Mesodermal cell (in vitro differentiated cells): ENCODE data around the gene CFAP90.

Experiments
- H3K27ac ChIP-seq: 2 replicates; pipeline ENCODE4 v1.7.0; 2013; ENCODE audit warnings: mild to moderate bottlenecking, low read depth, low read length, moderate library complexity; ENCODE audit not compliant: severe bottlenecking
- H3K36me3 ChIP-seq: 2 replicates; pipeline ENCODE4 v1.7.1; 2013; ENCODE audit warnings: mild to moderate bottlenecking, low read length, moderate library complexity; ENCODE audit not compliant: control insufficient read depth, insufficient read depth
- H3K4me1 ChIP-seq: one replicate; pipeline ENCODE4 v1.7.1; 2013; ENCODE audit warnings: mild to moderate bottlenecking, low read length; ENCODE audit not compliant: insufficient read depth, control insufficient read depth, poor library complexity, severe bottlenecking
- H3K4me3 ChIP-seq: 2 replicates; pipeline ENCODE4 v1.7.0; 2013; ENCODE audit warnings: low read length, control low read depth, mild to moderate bottlenecking; ENCODE audit not compliant: insufficient read depth, poor library complexity, severe bottlenecking; ENCODE audit errors: extremely low read depth
- H3K9me3 ChIP-seq: 2 replicates; pipeline ENCODE4 v1.7.1; 2013; ENCODE audit warnings: mild to moderate bottlenecking, low read length, moderate library complexity; ENCODE audit not compliant: control insufficient read depth
- WGBS, 2 experiments: methylation state at CpG; one replicate each; pipeline ENCODE4 v1.1.5; 2013; ENCODE audit warnings: missing lambda C conversion rate in 2 of 2; ENCODE audit not compliant: insufficient coverage in 2 of 2; 5-methylcytosine and 5-hydroxymethylcytosine counted together

CFAP90 gene

DNA sequence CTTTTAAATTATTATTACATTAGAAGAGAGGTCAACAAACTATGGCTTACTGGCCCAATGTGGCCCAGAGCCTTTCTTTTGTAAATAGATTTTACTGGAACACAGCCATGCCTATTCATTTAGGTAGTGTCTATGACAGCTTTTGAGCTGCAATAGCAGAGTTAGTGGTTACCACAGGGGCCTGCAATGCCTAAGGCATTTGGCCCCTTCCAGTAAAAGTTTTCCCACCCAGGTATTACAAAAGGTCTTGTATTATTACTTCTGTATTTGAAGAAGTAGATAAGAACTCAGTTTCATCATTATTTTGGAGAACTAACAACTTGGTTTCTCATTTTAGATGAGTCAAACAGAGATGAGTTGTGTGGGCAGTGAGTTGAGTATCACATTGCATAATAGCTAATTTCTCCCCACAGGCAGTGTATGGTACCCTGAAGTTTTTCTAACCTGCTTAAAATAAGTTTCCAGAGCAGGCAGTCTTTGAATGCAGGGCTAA, 27.5 kb upstream of the CFAP90 start:
- Histone ChIP-seq H3K9me3 (no peaks in the 10 kb centered on the region), H3K27ac (no peak overlapping the region), H3K4me3 (no peak overlapping the region), H3K36me3 (peaks cover 88% of the 10 kb centered on the region), H3K4me1 (no peaks in the 10 kb centered on the region)

GRCh38 chr5:7877851-7878250, 26.9 kb upstream of the CFAP90 start:
- no peaks in the 10 kb centered on the region for H3K9me3 ChIP-seq

GRCh38 chr5:7876867-7877266, 25.9 kb upstream of the CFAP90 start:
- Histone ChIP-seq H3K27ac (no peak overlapping the region), H3K36me3 (peaks cover 81% of the 10 kb centered on the region)
- 100% methylated on average over 1 to 2 of the region's 3 CpGs for WGBS, 2 experiments

More at GRCh38 chr5:7877851-7878250, 26.9 kb upstream of the CFAP90 start:
- no peak overlapping the region for H3K27ac ChIP-seq
- WGBS, 2 experiments = 88 to 90% methylated on average over 7 to 8 of the region's 9 CpGs
- no peak overlapping the region for H3K4me3 ChIP-seq
- H3K36me3 ChIP-seq = peaks cover 89% of the 10 kb centered on the region
- no peaks in the 10 kb centered on the region for H3K4me1 ChIP-seq

DNA sequence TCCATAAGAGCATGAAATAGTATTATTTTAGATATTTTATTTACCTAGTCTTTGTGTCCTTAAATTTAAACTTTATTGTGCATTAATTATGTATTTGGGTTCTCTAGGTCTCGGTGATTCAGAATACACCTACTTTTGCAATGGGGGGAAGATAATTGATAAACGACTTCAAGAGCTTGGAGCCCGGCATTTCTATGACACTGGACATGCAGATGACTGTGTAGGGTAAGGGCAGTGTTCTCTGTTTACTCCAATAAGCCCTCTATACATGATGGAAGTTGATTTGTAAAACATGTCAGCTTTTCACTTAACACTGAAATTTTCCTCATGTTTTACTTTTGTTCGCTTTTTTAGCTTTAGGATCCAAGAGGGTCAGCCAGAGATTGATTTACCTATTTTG, 24.2 kb upstream of the CFAP90 start:
- Histone ChIP-seq H3K4me1 (peaks cover 3% of the 10 kb centered on the region), H3K36me3 (peaks cover 72% of the 10 kb centered on the region), H3K4me3 (no peak overlapping the region), H3K9me3 (no peaks in the 10 kb centered on the region), H3K27ac (no peak overlapping the region)
- WGBS, 2 experiments = 82 to 100% methylated on average over 1 to 3 of the region's 4 CpGs

More at GRCh38 chr5:7876867-7877266, 25.9 kb upstream of the CFAP90 start:
- H3K9me3 ChIP-seq = no peaks in the 10 kb centered on the region
- H3K4me1 ChIP-seq = no peaks in the 10 kb centered on the region
- H3K4me3 ChIP-seq = no peak overlapping the region

GRCh38 chr5:7874639-7875038, 23.7 kb upstream of the CFAP90 start:
- Histone ChIP-seq H3K36me3 (peaks cover 66% of the 10 kb centered on the region), H3K9me3 (no peaks in the 10 kb centered on the region), H3K4me3 (no peak overlapping the region), H3K4me1 (peaks cover 3% of the 10 kb centered on the region), H3K27ac (no peak overlapping the region)
- no CpG with 5 or more reads among the region's 2 CpGs for WGBS, 2 experiments

- peaks cover 53% of the 10 kb centered on the region for H3K36me3 ChIP-seq
- 96 to 99% methylated on average over 3 to 7 of the region's 9 CpGs for WGBS, 2 experiments
- H3K9me3 ChIP-seq = no peaks in the 10 kb centered on the region
- no peak overlapping the region for H3K27ac ChIP-seq
- H3K4me1 ChIP-seq = peaks cover 3% of the 10 kb centered on the region
- H3K4me3 ChIP-seq = no peak overlapping the region
These were observed 22.3 kb upstream of the CFAP90 start for GRCh38 chr5:7873216-7873615.

DNA sequence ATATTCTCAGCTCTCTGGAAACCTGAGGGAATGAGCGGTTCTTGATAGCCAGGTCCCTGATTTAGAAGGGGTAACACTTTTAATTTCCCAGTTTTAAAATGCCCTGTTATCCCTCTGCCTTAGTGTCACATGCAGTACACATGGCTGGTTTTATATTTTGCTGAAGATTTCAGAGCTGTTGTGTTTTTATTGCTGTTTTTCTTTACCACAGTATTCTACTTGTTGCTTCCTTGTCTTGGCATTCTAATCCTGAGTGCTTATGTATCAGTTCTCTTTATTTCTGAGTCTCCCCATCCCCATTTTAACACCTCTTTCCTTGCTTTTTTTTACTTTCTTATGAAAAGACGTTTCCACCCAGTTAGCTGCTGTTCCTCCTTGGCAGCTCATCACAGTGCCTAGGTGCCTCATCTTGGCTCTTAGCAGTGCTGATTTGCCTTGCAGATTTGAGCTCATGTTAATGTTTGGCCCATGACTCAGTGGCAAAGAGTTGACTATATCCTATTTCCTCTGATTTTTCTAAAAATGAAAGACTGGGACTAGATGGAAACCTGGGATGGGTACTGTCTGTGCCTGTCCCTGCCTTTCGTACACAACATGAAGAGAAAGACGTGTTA, 21.7 kb upstream of the CFAP90 start:
- H3K4me3 ChIP-seq = no peak overlapping the region
- peaks cover 3% of the 10 kb centered on the region for H3K4me1 ChIP-seq
- WGBS, 2 experiments = 86 to 96% methylated on average over 1 to 4 of the region's 4 CpGs
- no peaks in the 10 kb centered on the region for H3K9me3 ChIP-seq
- peaks cover 47% of the 10 kb centered on the region for H3K36me3 ChIP-seq
- H3K27ac ChIP-seq = no peak overlapping the region

DNA sequence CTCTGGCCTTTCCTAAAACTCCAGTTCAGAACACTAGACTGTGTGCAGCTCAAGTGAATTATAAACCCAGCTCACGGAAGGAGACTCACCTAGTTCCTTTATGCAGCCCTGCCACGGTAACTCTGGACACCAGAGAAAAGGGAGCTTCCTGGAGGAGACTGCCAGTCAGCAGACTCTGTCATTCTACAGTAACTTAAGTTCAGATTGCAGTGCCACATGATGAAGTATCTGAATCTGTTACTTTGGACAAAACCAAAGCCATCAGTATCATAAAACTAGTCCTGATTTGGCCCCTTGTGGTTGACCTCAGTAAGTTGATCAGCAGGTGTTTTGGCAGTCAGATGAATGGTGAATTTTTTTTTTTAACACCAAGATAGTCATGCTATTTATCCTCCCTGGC, 20.7 kb upstream of the CFAP90 start:
- H3K9me3 ChIP-seq = no peaks in the 10 kb centered on the region
- H3K4me1 ChIP-seq = peaks cover 3% of the 10 kb centered on the region
- no peak overlapping the region for H3K27ac ChIP-seq
- H3K36me3 ChIP-seq = peaks cover 47% of the 10 kb centered on the region
- H3K4me3 ChIP-seq = no peak overlapping the region
- 85 to 91% methylated on average over 2 of the region's 2 CpGs for WGBS, 2 experiments

GRCh38 chr5:7869474-7870136, 18.7 kb upstream of the CFAP90 start:
- Histone ChIP-seq H3K9me3 (no peaks in the 10 kb centered on the region), H3K36me3 (peaks cover 37% of the 10 kb centered on the region), H3K4me3 (peak overlapping the region; percentile 78), H3K27ac (no peak overlapping the region), H3K4me1 (peaks cover 3% of the 10 kb centered on the region)
- 2 to 4% methylated on average over 20 to 30 of the region's 41 CpGs for WGBS, 2 experiments

- Histone ChIP-seq H3K27ac (no peak within 1 kb of the TSS), H3K4me1 (peaks cover 3% of the 10 kb centered on the region), H3K4me3 (peak within 1 kb of the TSS; percentile 78), H3K36me3 (peaks cover 32% of the 10 kb centered on the region), H3K9me3 (no peaks in the 10 kb centered on the region)
- WGBS, 2 experiments = 0% methylated on average over 74 to 76 of the region's 83 CpGs
These were observed 18.0 kb upstream of the CFAP90 start, which contains the start of the genes FASTKD3 and MTRR for GRCh38 chr5:7868773-7869473. FASTKD3 (minus strand) TSS chr5:7869031; CDS start chr5:7868083, 948 bp downstream. MTRR (plus strand) TSS chr5:7869148; CDS start chr5:7870795, 1,647 bp downstream.
